ENCODE data around the gene TNRC6B. TPM values are rescaled to one million over a fixed set of nuclear protein-coding genes. Genes with fewer than 3 reads are reported as not detected.
"Not testable (repeated sequence)": the region's sequence is repeated elsewhere in the genome, so short reads cannot be mapped to it uniquely, and the experiment has no call there.

TNRC6B gene
- total and polyA plus RNA-seq, 4 donors, result 2.0 to 85.0 (median 46.0) TPM

- no peaks in the 10 kb centered on the region for H3K27me3 ChIP-seq (ENCODE audit: control insufficient read depth in 1 of 2, insufficient read depth in 2 of 2, low read length in 1 of 2)
- H3K36me3 ChIP-seq (ENCODE audit: control insufficient read depth in 1 of 2, insufficient read depth in 2 of 2, low read length in 1 of 2), result no peaks in the 10 kb centered on the region
- H3K4me3 ChIP-seq (ENCODE audit: low read length in 2 of 2), result no peak overlapping the region
- H3K9me3 ChIP-seq (ENCODE audit: control insufficient read depth, low read length), result no peaks in the 10 kb centered on the region
- intact Hi-C loops (cut with DNase I), result loop anchor here in 1 of 2 donors (10.0 kb wide), 1 partner anchor 85 kb away; no protein-coding TSS in a partner anchor
- no peak overlapping the region for H3K27ac ChIP-seq (ENCODE audit: low read depth in 1 of 2, low read length in 2 of 2)
- no peak for DNase-seq
- WGBS, 2 donors, result 49 to 56% methylated on average over 1 of the region's 1 CpG
- peaks cover 2 to 11% of the 10 kb centered on the region in 2 donors for H3K4me1 ChIP-seq (ENCODE audit: control insufficient read depth in 1 of 2, insufficient read depth in 2 of 2, low read length in 2 of 2)
- ATAC-seq (ENCODE audit: low FRiP score), result no peak
Observed at GRCh38 chr22:40189997-40190396, 12.3 kb downstream of the TNRC6B start.

- Histone ChIP-seq H3K9me3 (ENCODE audit: control insufficient read depth, low read length) (no peaks in the 10 kb centered on the region), H3K4me1 (ENCODE audit: control insufficient read depth in 1 of 2, insufficient read depth in 2 of 2, low read length in 2 of 2) (peaks cover 2 to 11% of the 10 kb centered on the region in 2 donors), H3K36me3 (ENCODE audit: control insufficient read depth in 1 of 2, insufficient read depth in 2 of 2, low read length in 1 of 2) (no peaks in the 10 kb centered on the region), H3K4me3 (ENCODE audit: low read length in 2 of 2) (no peak overlapping the region), H3K27me3 (ENCODE audit: control insufficient read depth in 1 of 2, insufficient read depth in 2 of 2, low read length in 1 of 2) (no peaks in the 10 kb centered on the region), H3K27ac (ENCODE audit: low read depth in 1 of 2, low read length in 2 of 2) (no peak overlapping the region)
- intact Hi-C loops (cut with DNase I), result no loop called here
- ATAC-seq (ENCODE audit: low FRiP score), result no peak
- WGBS, 2 donors, result 55 to 66% methylated on average over 2 of the region's 2 CpGs
- no peak for DNase-seq
Observed at GRCh38 chr22:40190501-40190900, 12.8 kb downstream of the TNRC6B start.

GRCh38 chr22:40193429-40194421 is 16.0 kb downstream of the TNRC6B start:
- no peaks in the 10 kb centered on the region for H3K36me3 ChIP-seq (ENCODE audit: control insufficient read depth in 1 of 2, insufficient read depth in 2 of 2, low read length in 1 of 2)
- 47 to 58% methylated on average over 13 of the region's 13 CpGs for WGBS, 2 donors
- H3K9me3 ChIP-seq (ENCODE audit: control insufficient read depth, low read length), result no peaks in the 10 kb centered on the region
- H3K4me3 ChIP-seq (ENCODE audit: low read length in 2 of 2), result no peak overlapping the region
- peaks cover 2 to 11% of the 10 kb centered on the region in 2 donors for H3K4me1 ChIP-seq (ENCODE audit: control insufficient read depth in 1 of 2, insufficient read depth in 2 of 2, low read length in 2 of 2)
- no peak overlapping the region for H3K27ac ChIP-seq (ENCODE audit: low read depth in 1 of 2, low read length in 2 of 2)
- no peak for DNase-seq
- intact Hi-C loops (cut with DNase I), result no loop called here
- no peaks in the 10 kb centered on the region for H3K27me3 ChIP-seq (ENCODE audit: control insufficient read depth in 1 of 2, insufficient read depth in 2 of 2, low read length in 1 of 2)
- peak; percentile 24 for ATAC-seq (ENCODE audit: low FRiP score)

GRCh38 chr22:40194656-40195055 is 16.9 kb downstream of the TNRC6B start:
- H3K4me3 ChIP-seq (ENCODE audit: low read length in 2 of 2), result no peak overlapping the region
- no peaks in the 10 kb centered on the region for H3K9me3 ChIP-seq (ENCODE audit: control insufficient read depth, low read length)
- ATAC-seq (ENCODE audit: low FRiP score) (no peak), DNase-seq (no peak)
- H3K36me3 ChIP-seq (ENCODE audit: control insufficient read depth in 1 of 2, insufficient read depth in 2 of 2, low read length in 1 of 2), result no peaks in the 10 kb centered on the region
- intact Hi-C loops (cut with DNase I), result no loop called here
- no peaks in the 10 kb centered on the region for H3K27me3 ChIP-seq (ENCODE audit: control insufficient read depth in 1 of 2, insufficient read depth in 2 of 2, low read length in 1 of 2)
- no peak overlapping the region for H3K27ac ChIP-seq (ENCODE audit: low read depth in 1 of 2, low read length in 2 of 2)
- 56 to 62% methylated on average over 3 of the region's 3 CpGs for WGBS, 2 donors
- peaks cover 2 to 11% of the 10 kb centered on the region in 2 donors for H3K4me1 ChIP-seq (ENCODE audit: control insufficient read depth in 1 of 2, insufficient read depth in 2 of 2, low read length in 2 of 2)

GRCh38 chr22:40196628-40197360 is 19.1 kb downstream of the TNRC6B start:
- no peaks in the 10 kb centered on the region for H3K9me3 ChIP-seq (ENCODE audit: control insufficient read depth, low read length)
- intact Hi-C loops (cut with DNase I), result no loop called here
- H3K27ac ChIP-seq (ENCODE audit: low read depth in 1 of 2, low read length in 2 of 2), result peak overlapping the region in 1 of 2 donors; percentile 6
- H3K36me3 ChIP-seq (ENCODE audit: control insufficient read depth in 1 of 2, insufficient read depth in 2 of 2, low read length in 1 of 2), result no peaks in the 10 kb centered on the region
- no peak overlapping the region for H3K4me3 ChIP-seq (ENCODE audit: low read length in 2 of 2)
- H3K4me1 ChIP-seq (ENCODE audit: control insufficient read depth in 1 of 2, insufficient read depth in 2 of 2, low read length in 2 of 2), result peaks cover 4 to 8% of the 10 kb centered on the region in 2 donors
- 34 to 43% methylated on average over 7 of the region's 7 CpGs for WGBS, 2 donors
- H3K27me3 ChIP-seq (ENCODE audit: control insufficient read depth in 1 of 2, insufficient read depth in 2 of 2, low read length in 1 of 2), result no peaks in the 10 kb centered on the region
- DNase-seq (no peak), ATAC-seq (ENCODE audit: low FRiP score) (peak; percentile 60)

- DNase-seq; H3K27me3 ChIP-seq (ENCODE audit: control insufficient read depth in 1 of 2, insufficient read depth in 2 of 2, low read length in 1 of 2); ATAC-seq (ENCODE audit: low FRiP score); H3K4me3 ChIP-seq (ENCODE audit: low read length in 2 of 2); H3K9me3 ChIP-seq (ENCODE audit: control insufficient read depth, low read length); H3K36me3 ChIP-seq (ENCODE audit: control insufficient read depth in 1 of 2, insufficient read depth in 2 of 2, low read length in 1 of 2); H3K4me1 ChIP-seq (ENCODE audit: control insufficient read depth in 1 of 2, insufficient read depth in 2 of 2, low read length in 2 of 2); intact Hi-C loops (cut with DNase I): not testable (repeated sequence)
- WGBS, 2 donors, result 16 to 24% methylated on average over 9 of the region's 9 CpGs
- peak overlapping the region in 1 of 2 donors; percentile 16 for H3K27ac ChIP-seq (ENCODE audit: low read depth in 1 of 2, low read length in 2 of 2)
Observed at GRCh38 chr22:40197421-40197820, 19.7 kb downstream of the TNRC6B start.

- no peak overlapping the region for H3K27ac ChIP-seq (ENCODE audit: low read depth in 1 of 2, low read length in 2 of 2)
- peaks cover 4 to 8% of the 10 kb centered on the region in 2 donors for H3K4me1 ChIP-seq (ENCODE audit: control insufficient read depth in 1 of 2, insufficient read depth in 2 of 2, low read length in 2 of 2)
- 76 to 83% methylated on average over 3 of the region's 3 CpGs for WGBS, 2 donors
- no peaks in the 10 kb centered on the region for H3K36me3 ChIP-seq (ENCODE audit: control insufficient read depth in 1 of 2, insufficient read depth in 2 of 2, low read length in 1 of 2)
- no peak for ATAC-seq (ENCODE audit: low FRiP score)
- no peak for DNase-seq
- no peaks in the 10 kb centered on the region for H3K9me3 ChIP-seq (ENCODE audit: control insufficient read depth, low read length)
- no peak overlapping the region for H3K4me3 ChIP-seq (ENCODE audit: low read length in 2 of 2)
- intact Hi-C loops (cut with DNase I), result no loop called here
- H3K27me3 ChIP-seq (ENCODE audit: control insufficient read depth in 1 of 2, insufficient read depth in 2 of 2, low read length in 1 of 2), result no peaks in the 10 kb centered on the region
Observed at GRCh38 chr22:40198733-40199132, 21.0 kb downstream of the TNRC6B start.

GRCh38 chr22:40199223-40199622 is 21.5 kb downstream of the TNRC6B start:
- H3K4me3 ChIP-seq (ENCODE audit: low read length in 2 of 2), result no peak overlapping the region
- 90 to 93% methylated on average over 2 of the region's 2 CpGs for WGBS, 2 donors
- H3K27ac ChIP-seq (ENCODE audit: low read depth in 1 of 2, low read length in 2 of 2), result no peak overlapping the region
- ATAC-seq (ENCODE audit: low FRiP score) (no peak), DNase-seq (no peak)
- H3K27me3 ChIP-seq (ENCODE audit: control insufficient read depth in 1 of 2, insufficient read depth in 2 of 2, low read length in 1 of 2), result no peaks in the 10 kb centered on the region
- H3K4me1 ChIP-seq (ENCODE audit: control insufficient read depth in 1 of 2, insufficient read depth in 2 of 2, low read length in 2 of 2), result peaks cover 4% of the 10 kb centered on the region in 2 donors
- no peaks in the 10 kb centered on the region for H3K9me3 ChIP-seq (ENCODE audit: control insufficient read depth, low read length)
- intact Hi-C loops (cut with DNase I), result no loop called here
- no peaks in the 10 kb centered on the region for H3K36me3 ChIP-seq (ENCODE audit: control insufficient read depth in 1 of 2, insufficient read depth in 2 of 2, low read length in 1 of 2)

Data from aorta (tissue), 5 donors.